OCI-M2 (cell line): Measurements from ENCODE around the gene TNRC18.

Experiments used
- DNase-seq: peaks from one replicate; lab custom pipeline; 2025; ENCODE audit not compliant: unreplicated experiment; lab: John Stamatoyannopoulos, UW

The TNRC18 gene

DNA sequence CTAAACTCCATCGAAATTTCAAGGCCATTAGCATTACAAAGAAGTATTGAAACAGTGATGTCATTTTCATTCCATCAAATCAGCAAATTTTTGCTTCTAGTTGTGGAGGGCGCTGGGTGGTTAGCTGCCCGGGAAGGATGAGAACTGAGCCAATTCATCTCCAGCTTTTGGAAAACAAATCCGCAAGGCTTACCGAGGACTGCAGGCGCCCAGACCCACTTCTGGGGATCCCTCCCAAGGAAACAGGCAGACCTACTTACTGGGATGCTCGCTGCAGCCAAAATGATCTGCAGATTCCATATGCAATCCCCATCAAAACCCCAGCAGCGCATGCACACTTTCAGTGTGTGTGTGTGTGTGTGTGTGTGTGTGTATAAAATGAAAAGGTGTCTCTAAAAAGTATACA, 19.2 kb downstream of the TNRC18 start:
- DNase-seq = no peak

- no peak for DNase-seq
These were observed 20.2 kb downstream of the TNRC18 start for GRCh38 chr7:5403442-5403841.

DNA sequence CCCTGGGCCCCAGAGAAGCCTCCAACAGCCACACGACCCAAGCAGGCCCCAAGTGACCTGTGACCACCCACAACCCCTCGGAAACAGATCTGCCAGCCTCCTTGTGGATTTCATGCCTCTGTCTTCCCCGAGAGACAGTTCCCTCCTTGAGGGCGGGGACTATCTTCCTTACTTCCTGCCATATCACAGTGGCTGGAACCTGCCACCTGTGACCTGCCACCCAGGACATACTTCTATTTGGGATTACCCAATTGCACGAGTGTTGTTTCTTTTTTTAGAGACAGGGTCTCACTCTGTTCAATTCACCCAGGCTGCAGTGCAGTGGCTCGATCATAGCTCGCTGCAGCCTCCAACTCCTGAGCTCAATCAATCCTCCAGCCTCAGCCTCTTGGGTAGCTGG, 25.9 kb downstream of the TNRC18 start:
- DNase-seq = no peak

GRCh38 chr7:5396999-5397663, 26.5 kb downstream of the TNRC18 start:
- no peak for DNase-seq

DNA sequence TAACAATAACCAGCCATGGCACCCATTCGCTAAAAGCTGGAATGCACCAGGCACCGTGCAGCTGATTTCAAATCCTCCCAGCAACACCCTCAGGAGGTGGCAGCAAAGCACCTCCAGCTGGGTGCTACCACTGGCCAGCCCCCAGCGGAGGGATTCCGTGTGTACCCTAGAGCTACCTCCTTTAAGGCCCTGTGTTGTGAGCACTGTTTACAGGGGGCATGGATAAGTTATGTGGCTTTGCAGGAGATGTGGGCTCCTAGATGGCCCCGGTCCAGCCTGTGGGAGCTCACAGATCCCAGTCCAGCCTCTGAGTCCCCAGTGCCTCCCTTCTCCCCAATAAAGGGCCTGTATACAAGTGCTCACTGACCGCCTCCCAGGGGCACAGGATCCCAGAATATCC, 27.1 kb downstream of the TNRC18 start:
- no peak for DNase-seq

- no peak for DNase-seq
These were observed 28.4 kb downstream of the TNRC18 start for GRCh38 chr7:5395246-5395645.

DNA sequence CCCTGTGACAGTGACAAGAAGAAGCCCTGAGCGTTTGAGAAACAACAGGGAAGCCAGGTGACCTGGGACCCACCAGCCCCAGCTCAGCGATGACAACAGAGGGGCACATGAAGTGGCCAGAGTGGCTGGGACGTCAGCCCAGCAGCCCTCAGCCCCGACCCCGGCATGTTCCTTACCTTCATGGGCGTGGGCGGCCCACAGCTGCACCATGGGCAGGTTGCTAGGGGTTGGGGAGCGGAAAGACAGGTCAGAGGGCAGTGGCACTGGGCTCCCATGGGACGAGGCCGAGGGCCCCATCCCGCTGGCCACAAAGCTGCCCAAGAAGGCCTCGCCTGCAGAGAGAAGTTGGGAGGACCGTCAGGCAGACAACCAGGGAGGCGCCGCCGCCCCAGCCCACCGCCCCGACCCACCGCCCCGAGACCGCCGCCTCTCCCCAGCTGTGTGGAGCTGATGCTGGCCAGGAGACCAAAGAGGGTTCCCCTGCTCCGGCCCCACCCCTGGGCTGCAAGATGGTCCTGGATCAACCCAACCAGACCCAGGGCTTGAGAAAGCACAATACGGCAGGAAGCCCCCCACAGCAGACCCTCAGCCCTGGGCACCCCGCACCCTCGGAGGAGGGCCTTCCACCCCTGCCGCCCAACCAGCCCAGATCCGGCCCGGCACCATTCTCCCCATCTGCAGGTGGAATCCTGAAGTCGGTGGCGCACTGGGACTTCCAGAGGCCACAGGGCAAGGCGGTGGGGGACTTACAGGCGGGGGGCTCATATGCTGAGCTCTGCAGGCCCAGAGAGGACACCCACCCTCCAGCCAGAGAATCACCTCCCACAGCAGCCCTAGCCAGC, 29.1 kb downstream of the TNRC18 start:
- no peak for DNase-seq

GRCh38 chr7:5393748-5394147, 29.9 kb downstream of the TNRC18 start:
- DNase-seq = no peak

- DNase-seq = no peak
These were observed 30.3 kb downstream of the TNRC18 start for GRCh38 chr7:5393328-5393727.

DNA sequence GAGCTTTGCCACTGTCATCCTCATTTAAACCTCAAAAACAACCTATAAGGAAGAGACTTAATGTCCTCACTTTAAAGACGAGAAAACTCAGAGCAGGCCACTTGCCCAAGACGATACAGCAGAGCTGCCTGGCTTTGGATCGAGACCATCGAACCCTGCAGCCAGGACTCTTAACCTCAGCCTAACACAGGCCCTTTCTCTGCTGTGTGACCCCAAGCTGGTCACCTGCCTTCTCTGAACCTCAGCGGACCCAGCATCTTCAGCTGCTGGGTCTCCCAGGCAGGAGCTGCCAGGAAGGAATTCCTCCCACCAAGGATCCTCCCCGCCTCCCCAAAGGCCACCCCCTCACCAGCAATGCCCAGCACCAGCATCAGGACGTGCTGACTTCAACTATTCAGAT, 32.7 kb downstream of the TNRC18 start:
- no peak for DNase-seq

- DNase-seq = no peak
These were observed 34.7 kb downstream of the TNRC18 start for GRCh38 chr7:5388905-5389433.

- DNase-seq = no peak
These were observed 35.2 kb downstream of the TNRC18 start for GRCh38 chr7:5388273-5388901.

- no peak for DNase-seq
These were observed 35.9 kb downstream of the TNRC18 start for GRCh38 chr7:5387711-5388245.

DNA sequence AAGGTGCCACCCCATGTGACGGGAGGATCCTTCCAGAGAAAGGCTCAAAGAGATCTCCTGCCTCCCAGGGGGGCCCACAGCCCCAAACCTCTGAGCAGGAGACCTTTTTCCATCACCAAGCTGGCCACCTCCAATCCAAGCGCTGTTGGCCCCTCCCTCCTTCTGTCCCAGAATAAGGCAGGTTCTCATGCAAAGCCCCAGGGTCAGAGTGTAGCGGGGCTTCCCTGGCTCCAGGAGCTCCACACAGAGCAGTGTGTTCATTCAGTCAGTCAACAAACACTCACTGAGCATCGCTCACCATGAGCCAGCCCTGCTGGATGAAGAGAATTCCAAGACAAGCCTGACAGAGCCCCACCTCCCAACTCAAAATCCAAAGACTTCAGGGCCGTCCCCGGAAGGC, 39.0 kb downstream of the TNRC18 start:
- no peak for DNase-seq

- DNase-seq = no peak
These were observed 40.1 kb downstream of the TNRC18 start for GRCh38 chr7:5383314-5384098.

- DNase-seq = no peak
These were observed 41.2 kb downstream of the TNRC18 start for GRCh38 chr7:5382281-5382892.

DNA sequence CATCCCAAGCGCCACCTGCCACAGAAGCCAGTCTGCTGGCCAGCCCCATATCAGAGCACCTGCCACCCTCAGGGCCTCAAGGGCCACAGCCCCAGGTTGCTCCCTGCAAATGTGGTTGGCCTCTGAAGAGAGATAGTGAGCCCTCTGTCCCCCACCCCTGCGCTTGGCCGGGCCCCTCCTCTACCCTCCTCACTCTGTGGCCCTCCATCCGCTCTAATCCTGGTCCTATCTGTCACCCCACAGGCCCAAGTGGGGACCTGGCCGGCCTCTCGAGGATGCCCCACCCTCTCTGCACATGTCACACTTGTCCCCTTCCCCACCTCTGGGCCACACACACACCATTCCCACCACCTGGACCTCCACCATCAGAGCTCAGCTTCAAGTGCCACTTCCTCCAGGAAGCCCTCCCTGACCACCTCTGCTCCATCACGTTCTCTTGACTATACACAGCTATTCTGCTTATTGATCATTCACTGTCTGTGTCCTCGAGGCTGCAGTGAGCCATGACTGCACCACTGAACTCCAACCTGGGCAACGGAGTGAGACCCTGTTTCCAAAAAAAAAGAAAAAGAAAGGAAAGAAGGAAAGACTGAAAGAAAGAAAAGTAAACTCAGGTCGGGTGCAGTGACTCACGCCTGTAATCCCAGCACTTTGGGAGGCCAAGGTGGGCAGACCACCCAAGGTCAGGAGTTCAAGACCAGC, 42.4 kb downstream of the TNRC18 start:
- no peak for DNase-seq

DNA sequence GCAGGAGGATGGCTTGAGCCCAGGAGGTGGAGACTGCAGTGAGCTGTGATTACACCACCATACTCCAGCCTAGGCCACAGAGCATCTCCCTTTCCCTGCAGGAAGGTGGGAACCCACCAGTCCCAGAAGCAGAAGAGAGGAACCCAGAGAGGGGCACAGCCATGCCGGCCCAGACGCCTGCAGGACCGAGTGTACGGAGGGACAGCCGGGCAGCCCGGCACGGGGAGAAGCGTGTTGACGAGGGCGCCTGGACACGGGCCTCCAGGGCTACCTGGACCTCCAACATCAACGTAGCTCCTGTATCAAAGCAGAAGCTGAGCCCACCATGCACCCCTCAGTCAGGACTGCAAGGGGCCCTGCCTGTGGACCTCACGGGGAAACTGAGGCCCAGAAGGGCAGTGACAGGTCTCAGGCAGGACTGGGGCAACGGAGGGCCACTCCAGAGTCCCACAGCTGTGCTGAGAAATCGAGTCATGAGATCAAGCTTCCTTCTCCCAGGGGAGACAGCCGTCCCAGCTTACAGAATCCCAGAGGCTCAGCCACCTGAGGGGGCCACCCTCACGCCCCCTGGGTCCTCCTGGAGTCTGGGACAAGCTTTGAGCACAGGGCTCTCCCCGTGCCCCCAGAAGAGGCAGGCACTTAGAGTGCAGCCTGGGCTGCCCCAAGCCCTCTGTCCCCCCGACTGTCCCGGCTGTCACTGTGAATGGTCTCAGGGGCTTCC, 43.1 kb downstream of the TNRC18 start:
- DNase-seq = no peak

- DNase-seq = no peak
These were observed 44.1 kb downstream of the TNRC18 start for GRCh38 chr7:5379546-5379945.
